PC-9 (cell line): ENCODE results near the gene DEXI. TPM values are rescaled to one million over a fixed set of nuclear protein-coding genes. Genes with fewer than 3 reads are reported as not detected.

Experiments
- BruUV-seq: library from RNA; stranded (reverse); fragments of 400-500 nt; replicated peaks from 2 replicates; lab custom pipeline; 2021; lab: Mats Ljungman, UMichigan
- CTCF ChIA-PET: fragments of 300-600 bp; sonication (Branson Sonifier 250); formaldehyde crosslinking; loops from one replicate; lab custom pipeline; 2022; ENCODE audit warnings: antibody characterized with exemption; lab: Charles Lee
- POLR2A ChIA-PET: fragments of 300-600 bp; sonication (Branson Sonifier 250); formaldehyde crosslinking; loops from one replicate; lab custom pipeline; 2022; ENCODE audit warnings: antibody characterized with exemption; ENCODE audit not compliant: unreplicated experiment; lab: Charles Lee
- DNase-seq, 2 experiments: peaks; one replicate each; pipeline versions ENCODE4 v3.0.0 to v3.0.0-alpha.2; 2015 to 2022; ENCODE audit warnings: mixed read lengths in 1 of 2
- H2AFZ ChIP-seq: fragments of 200-600 bp; sonication (generic); 2 replicates; pipeline ENCODE4 v1.8.1; 2017; ENCODE audit warnings: antibody characterized with exemption
- H3F3A ChIP-seq: fragments of 200-600 bp; sonication (generic); 2 replicates; pipeline ENCODE4 v1.8.1; 2017; ENCODE audit warnings: antibody characterized with exemption, mild to moderate bottlenecking, low read depth; ENCODE audit not compliant: insufficient read depth
- H3K27ac ChIP-seq: fragments of 200-600 bp; sonication (generic); 2 replicates; pipeline ENCODE4 v1.6.1; 2016; ENCODE audit warnings: mixed run types
- H3K27me3 ChIP-seq: fragments of 200-600 bp; sonication (generic); 2 replicates; pipeline ENCODE4 v1.6.1; 2016; ENCODE audit warnings: low read depth, mixed run types; ENCODE audit not compliant: insufficient read depth
- H3K36me3 ChIP-seq: fragments of 200-600 bp; sonication (generic); 2 replicates; pipeline ENCODE4 v1.6.1; 2016; ENCODE audit warnings: low read depth, mixed run types
- H3K4me1 ChIP-seq: fragments of 200-600 bp; sonication (generic); replicated peaks from 2 replicates; pipeline ENCODE4 v1.6.1; 2016; ENCODE audit warnings: mixed run types; ENCODE audit not compliant: insufficient read depth
- H3K4me2 ChIP-seq: fragments of 200-600 bp; sonication (generic); 2 replicates; pipeline ENCODE4 v1.6.1; 2017; ENCODE audit warnings: mixed run types
- H3K4me3 ChIP-seq: fragments of 200-600 bp; sonication (generic); 2 replicates; pipeline ENCODE4 v1.6.1; 2016; ENCODE audit warnings: mixed run types
- H3K79me2 ChIP-seq: fragments of 200-600 bp; sonication (generic); 2 replicates; pipeline ENCODE4 v1.6.1; 2017; ENCODE audit warnings: low read depth, mixed run types
- H3K9me2 ChIP-seq: fragments of 200-600 bp; sonication (generic); 2 replicates; pipeline ENCODE4 v1.8.1; 2017; ENCODE audit warnings: mild to moderate bottlenecking; ENCODE audit not compliant: insufficient read depth
- H3K9me3 ChIP-seq: fragments of 200-600 bp; sonication (generic); 2 replicates; pipeline ENCODE4 v1.8.1; 2016; ENCODE audit warnings: low read depth; ENCODE audit not compliant: insufficient read depth
- H4K20me1 ChIP-seq: fragments of 200-600 bp; sonication (generic); 2 replicates; pipeline ENCODE4 v1.8.1; 2017; ENCODE audit not compliant: insufficient read depth
- EZH2 ChIP-seq: fragments of 200-600 bp; sonication (generic); IDR thresholded peaks from 2 replicates; pipeline ENCODE4 v1.8.0; 2017; ENCODE audit warnings: antibody characterized with exemption, low read depth
- intact Hi-C: fragments of 100-400 bp; cut with micrococcal nuclease; formaldehyde crosslinking; loops from one replicate; pipeline ENCODE4 v1.10.0; 2022; ENCODE audit not compliant: unreplicated experiment
- total RNA-seq: library from RNA; stranded (reverse); gene quantifications from 2 replicates; pipeline ENCODE4 v1.2.3, GENCODE V29; 2021
- TF ChIP-seq, protein P1 (sequence below): fragments of 200-600 bp; sonication (generic); conservative IDR thresholded peaks from 2 replicates; pipeline ENCODE4 v1.6.1; 2017; ENCODE audit warnings: mixed run types, antibody characterized with exemption, mild to moderate bottlenecking, moderate library complexity

DEXI gene
- total RNA-seq, 1 experiment from 2014 or later, result 33.1 TPM

DNA sequence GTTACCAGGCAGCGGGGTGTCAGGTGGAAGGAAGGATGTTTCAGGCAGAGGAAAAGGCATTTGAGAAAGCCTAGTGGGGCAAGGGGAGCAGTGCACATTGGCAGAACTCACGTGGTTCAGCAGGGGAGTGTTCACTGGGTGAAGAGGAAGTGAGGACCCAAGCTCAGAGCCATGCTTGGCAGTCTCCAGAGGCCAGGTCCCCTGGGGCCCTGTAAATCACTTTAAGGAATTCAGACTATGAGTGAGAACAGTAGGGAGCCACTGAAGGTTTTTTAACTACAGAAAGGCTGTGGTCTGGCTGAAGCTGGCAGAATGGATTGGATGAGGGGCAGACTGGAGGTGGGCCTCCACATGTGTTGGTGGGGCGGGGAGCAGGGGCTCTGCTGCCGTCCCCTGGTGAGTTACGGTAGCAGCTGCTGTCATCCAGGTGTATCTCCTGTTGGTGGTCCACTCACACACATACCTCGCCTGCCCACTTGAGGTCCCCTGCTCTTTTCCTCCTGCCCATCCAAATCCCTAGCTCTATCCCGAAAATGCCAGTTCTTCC, 7.2 kb upstream of the DEXI start:
- H3K4me1 ChIP-seq, result peaks cover 45% of the 10 kb centered on the region
- H3K27ac ChIP-seq, result peak overlapping the region; percentile 41
- H3K36me3 ChIP-seq, result no peaks in the 10 kb centered on the region
- intact Hi-C loops, result no loop called here
- BruUV-seq, result no TSS peak
- H3K9me2 ChIP-seq, result no peaks in the 10 kb centered on the region
- no peaks in the 10 kb centered on the region for H3K27me3 ChIP-seq
- H3K79me2 ChIP-seq, result peaks cover 54% of the 10 kb centered on the region
- H3K4me2 ChIP-seq, result peak overlapping the region; percentile 54
- H4K20me1 ChIP-seq, result peaks cover 8% of the 10 kb centered on the region; the same call in 1 of the 2 replicates
- TF ChIP-seq EZH2, result no peak
- TF ChIP-seq, protein P1, sequence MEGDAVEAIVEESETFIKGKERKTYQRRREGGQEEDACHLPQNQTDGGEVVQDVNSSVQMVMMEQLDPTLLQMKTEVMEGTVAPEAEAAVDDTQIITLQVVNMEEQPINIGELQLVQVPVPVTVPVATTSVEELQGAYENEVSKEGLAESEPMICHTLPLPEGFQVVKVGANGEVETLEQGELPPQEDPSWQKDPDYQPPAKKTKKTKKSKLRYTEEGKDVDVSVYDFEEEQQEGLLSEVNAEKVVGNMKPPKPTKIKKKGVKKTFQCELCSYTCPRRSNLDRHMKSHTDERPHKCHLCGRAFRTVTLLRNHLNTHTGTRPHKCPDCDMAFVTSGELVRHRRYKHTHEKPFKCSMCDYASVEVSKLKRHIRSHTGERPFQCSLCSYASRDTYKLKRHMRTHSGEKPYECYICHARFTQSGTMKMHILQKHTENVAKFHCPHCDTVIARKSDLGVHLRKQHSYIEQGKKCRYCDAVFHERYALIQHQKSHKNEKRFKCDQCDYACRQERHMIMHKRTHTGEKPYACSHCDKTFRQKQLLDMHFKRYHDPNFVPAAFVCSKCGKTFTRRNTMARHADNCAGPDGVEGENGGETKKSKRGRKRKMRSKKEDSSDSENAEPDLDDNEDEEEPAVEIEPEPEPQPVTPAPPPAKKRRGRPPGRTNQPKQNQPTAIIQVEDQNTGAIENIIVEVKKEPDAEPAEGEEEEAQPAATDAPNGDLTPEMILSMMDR, result no peak
- POLR2A ChIA-PET, result no interaction called here
- DNase-seq, result peak; percentile 42 to 79
- CTCF ChIA-PET, result interaction anchor here (0.7 kb wide), 1 partner anchor 769 kb away, joined by 3 read pairs; no protein-coding TSS in a partner anchor
- H3K9me3 ChIP-seq, result no peaks in the 10 kb centered on the region
- no peak overlapping the region for H3K4me3 ChIP-seq
- peaks cover 13% of the 10 kb centered on the region for H3F3A ChIP-seq
- H2AFZ ChIP-seq, result no peak overlapping the region

DNA sequence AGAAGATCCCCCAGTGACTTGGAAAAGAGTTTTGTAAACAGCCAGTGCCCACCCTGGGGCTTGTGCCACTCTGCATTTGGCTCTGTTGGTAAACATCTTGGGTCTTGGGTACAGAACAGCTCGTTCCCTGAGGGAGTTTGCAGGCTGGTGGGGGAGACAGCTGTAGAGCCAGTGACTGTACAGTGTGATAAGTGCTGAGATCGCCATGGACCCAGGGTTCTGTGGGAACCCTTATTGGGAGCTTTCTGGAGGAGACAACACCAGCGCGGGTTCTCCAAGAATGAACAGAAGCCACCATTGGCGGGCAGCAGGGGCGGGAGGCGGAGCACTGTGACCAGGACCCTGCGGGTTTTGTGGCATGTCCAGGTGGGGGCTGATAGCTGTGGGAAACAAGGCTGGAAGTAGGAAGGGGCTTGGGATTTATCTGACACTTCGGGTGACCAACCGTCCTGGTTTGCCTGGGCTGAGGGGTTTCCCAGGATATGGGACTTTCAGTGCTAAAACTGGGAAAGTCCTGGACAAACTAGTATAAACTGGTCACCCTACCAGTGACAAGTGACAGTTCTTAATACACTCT, 5.0 kb upstream of the DEXI start:
- ChIA-PET CTCF (no interaction called here), POLR2A (no interaction called here)
- BruUV-seq, result no TSS peak
- Histone ChIP-seq H3K36me3 (no peaks in the 10 kb centered on the region), H3K4me2 (no peak overlapping the region), H3K27ac (no peak overlapping the region), H3K27me3 (no peaks in the 10 kb centered on the region), H3K4me1 (peaks cover 54% of the 10 kb centered on the region), H3K4me3 (no peak overlapping the region), H4K20me1 (0 out of 2 replicates have a peak, but pooled peaks cover 6% of the 10 kb centered on the region), H3K9me2 (no peaks in the 10 kb centered on the region), H3K9me3 (no peaks in the 10 kb centered on the region), H2AFZ (no peak overlapping the region), H3K79me2 (peaks cover 54% of the 10 kb centered on the region), H3F3A (peaks cover 13% of the 10 kb centered on the region)
- intact Hi-C loops, result no loop called here
- no peak for TF ChIP-seq EZH2
- TF ChIP-seq, protein P1, result no peak
- DNase-seq, result no peak

DNA sequence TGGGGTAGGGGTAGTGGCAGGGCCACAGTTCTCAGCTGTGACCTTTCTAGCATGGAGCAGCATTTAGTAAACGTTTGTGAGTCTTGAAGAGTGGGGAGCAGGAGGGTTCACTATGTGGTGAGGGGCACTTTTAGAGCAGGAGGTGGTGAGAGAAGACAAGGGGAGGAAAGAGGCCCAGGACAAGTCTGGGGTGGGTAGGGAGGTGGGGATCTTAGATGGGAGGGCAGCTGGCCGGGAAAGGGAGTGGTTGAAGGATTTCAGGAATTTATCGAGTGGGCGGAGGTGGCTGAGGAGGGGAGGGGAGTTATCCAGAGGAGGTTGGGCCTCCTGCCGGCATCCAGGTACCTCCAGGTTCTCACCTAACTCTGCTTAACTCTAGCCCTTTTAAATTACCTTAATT, 4.0 kb upstream of the DEXI start:
- Histone ChIP-seq H3K4me2 (peak overlapping the region; percentile 97), H3K9me3 (no peaks in the 10 kb centered on the region), H3F3A (peaks cover 13% of the 10 kb centered on the region), H3K36me3 (no peaks in the 10 kb centered on the region), H3K79me2 (peaks cover 52% of the 10 kb centered on the region), H3K4me3 (no peak overlapping the region), H3K27me3 (no peaks in the 10 kb centered on the region), H3K4me1 (peaks cover 53% of the 10 kb centered on the region), H3K9me2 (no peaks in the 10 kb centered on the region), H4K20me1 (0 out of 2 replicates have a peak, but pooled peaks cover 6% of the 10 kb centered on the region), H2AFZ (no peak overlapping the region), H3K27ac (no peak overlapping the region)
- intact Hi-C loops, result no loop called here
- ChIA-PET CTCF (no interaction called here), POLR2A (interaction anchor here (0.6 kb wide), 1 partner anchor 18 kb away, joined by 4 read pairs; no protein-coding TSS in a partner anchor)
- TF ChIP-seq, protein P1, result no peak
- no peak for TF ChIP-seq EZH2
- peak in 1 of 2 experiments; percentile 45 for DNase-seq
- BruUV-seq, result no TSS peak
